Pancreas (tissue), 10 donors: Measurements from ENCODE around the gene MAP3K7. TPM values are rescaled to one million over a fixed set of nuclear protein-coding genes. Genes with fewer than 3 reads are reported as not detected.

Experiments
- ATAC-seq, 4 donors: fragments of 200-7000 bp; cut with Tn5 transposase; one replicate each; pipeline versions ENCODE4 v1.8.0 to v1.9.1; 2020; ENCODE audit warnings: mild to moderate bottlenecking in 4 of 4, moderate library complexity in 4 of 4
- DNase-seq, 6 donors: peaks; one replicate each; pipeline ENCODE4 v3.0.0-alpha.2; 2020
- FAIRE-seq: peaks from 2 replicates; lab custom pipeline; 2012; peaks lifted over from hg19 to GRCh38; lab: Jason Lieb, UNC
- H3K27ac ChIP-seq, 4 donors: fragments of 200-600 bp; sonication (generic); 1 replicate in 3 of 4; 2 replicates in 1 of 4; pipeline versions ENCODE4 v1.5.0 to v1.8.0; 2020
- H3K27me3 ChIP-seq, 4 donors: fragments of 200-600 bp; one replicate each; pipeline ENCODE4 v1.8.0; 2021
- H3K36me3 ChIP-seq, 3 donors: fragments of 200-600 bp; sonication (generic) in 1 of 3; one replicate each; pipeline versions ENCODE4 v1.5.0 to v1.8.0; 2020 to 2021
- H3K4me1 ChIP-seq, 3 donors: fragments of 200-600 bp; one replicate each; pipeline ENCODE4 v1.8.0; 2021
- H3K4me3 ChIP-seq, 4 donors: fragments of 200-600 bp; sonication (generic) in 2 of 4; one replicate each; pipeline versions ENCODE4 v1.5.0 to v1.8.0; 2020 to 2021
- H3K9me3 ChIP-seq, 4 donors: fragments of 200-600 bp; one replicate each; pipeline ENCODE4 v1.8.0; 2021
- CTCF ChIP-seq, 4 donors: fragments of 200-600 bp; sonication (generic) in 3 of 4; IDR thresholded peaks; one replicate each; pipeline versions ENCODE4 v1.5.0 to v1.8.0; 2021; ENCODE audit warnings: antibody characterized with exemption in 4 of 4
- WGBS, 2 donors: extraction: QIAGEN DNeasy Blood & Tissue Kit; methylation state at CpG; one replicate each; pipeline ENCODE4 v1.1.7; 2013; 5-methylcytosine and 5-hydroxymethylcytosine counted together
- intact Hi-C, 3 donors: fragments of 100-400 bp; cut with DNase I; formaldehyde crosslinking; loops; one replicate each; pipeline versions ENCODE4 v1.11.1 to v1.14.2; 2022
- polyA plus RNA-seq, 2 donors: library from polyadenylated mRNA; stranded (reverse); fragments of 200-250 nt; gene quantifications; one replicate each; pipeline ENCODE4 v1.2.3, GENCODE V29; 2013
- total RNA-seq, 6 donors: library from RNA; stranded (reverse); fragmentation: NEBNext Ultra II Directional in 4 of 6; extraction: Animal tissue kit (Norgen Biotek cat#: 25700) in 4 of 6; gene quantifications; one replicate each; pipeline versions ENCODE4 v1.2.1 to v1.2.4, GENCODE V29; 2021 to 2023
- donor health status: healthy with polysubstance abuse.
- donor health status: DM: no; HTN: no; CAD: no; lungs with moderate emphysema.
- donor health status: DM: no; HTN: no; CAD: no.
- donor health status: control.
- donor health status: control.
- donor health status: Bipolar disorder and iron deficiency.
- donor health status: DM: yes; HTN: yes; CAD: no.
- donor health status: DM: no; HTN: no; CAD: no.
- donor health status: DM: no; HTN: no; CAD: no.
- donor health status: DM: yes; HTN: yes; CAD: no.

Gene MAP3K7
- total and polyA plus RNA-seq, 8 donors = 4.9 to 13.2 (median 7.4) TPM

DNA sequence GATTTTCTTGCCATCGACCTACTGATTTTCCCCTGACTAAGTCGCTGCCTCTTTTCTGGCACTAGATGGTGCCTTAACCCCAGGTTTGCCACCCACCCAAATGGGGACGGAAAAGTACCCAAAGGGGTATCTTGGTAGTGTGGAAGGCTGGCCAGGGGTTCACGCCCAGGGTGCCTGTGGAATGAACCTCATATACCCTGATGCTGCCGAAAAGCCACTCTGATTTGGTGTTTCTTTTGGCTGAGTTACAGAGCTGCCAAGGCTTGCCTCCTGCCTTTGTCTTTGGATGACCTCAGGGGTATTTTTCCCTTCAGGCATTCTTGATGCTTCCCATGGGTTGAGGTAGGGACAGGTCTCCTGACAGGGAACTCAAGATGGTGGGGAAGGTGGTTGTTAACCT is 78.1 kb downstream of the MAP3K7 start:
- Histone ChIP-seq H3K27me3 (no peaks in the 10 kb centered on the region), H3K36me3 (no peaks in the 10 kb centered on the region), H3K9me3 (no peaks in the 10 kb centered on the region), H3K27ac (no peak overlapping the region), H3K4me1 (no peaks in the 10 kb centered on the region), H3K4me3 (no peak overlapping the region)
- WGBS, 2 donors = 76 to 91% methylated on average over 5 of the region's 5 CpGs
- TF ChIP-seq CTCF (IDR thresholded peaks at IDR 0.05) = no peak
- intact Hi-C loops = no loop called here
- DNase-seq (no peak), ATAC-seq (no peak), FAIRE-seq (no peak)

GRCh38 chr6:90502866-90503407 is 83.9 kb downstream of the MAP3K7 start:
- no peaks in the 10 kb centered on the region for H3K4me1 ChIP-seq
- H3K27me3 ChIP-seq = no peaks in the 10 kb centered on the region
- 88 to 95% methylated on average over 3 of the region's 3 CpGs for WGBS, 2 donors
- no peak for DNase-seq
- no peaks in the 10 kb centered on the region for H3K36me3 ChIP-seq
- H3K27ac ChIP-seq = no peak overlapping the region
- intact Hi-C loops = no loop called here
- TF ChIP-seq CTCF (IDR thresholded peaks at IDR 0.05) = no peak
- FAIRE-seq = no peak
- H3K4me3 ChIP-seq = no peak overlapping the region
- H3K9me3 ChIP-seq = no peaks in the 10 kb centered on the region
- ATAC-seq = peak in 3 of 4 donors; percentile 32 to 47 (median 34)

- no peaks in the 10 kb centered on the region for H3K4me1 ChIP-seq
- intact Hi-C loops = no loop called here
- no peak for TF ChIP-seq CTCF (IDR thresholded peaks at IDR 0.05)
- no peaks in the 10 kb centered on the region for H3K36me3 ChIP-seq
- DNase-seq = no peak
- no peak for FAIRE-seq
- H3K9me3 ChIP-seq = no peaks in the 10 kb centered on the region
- 74 to 82% methylated on average over 3 of the region's 3 CpGs for WGBS, 2 donors
- H3K4me3 ChIP-seq = no peak overlapping the region
- ATAC-seq = no peak
- H3K27ac ChIP-seq = no peak overlapping the region
- H3K27me3 ChIP-seq = no peaks in the 10 kb centered on the region
These were observed 84.5 kb downstream of the MAP3K7 start for GRCh38 chr6:90502381-90502780.

GRCh38 chr6:90500458-90500857 is 86.4 kb downstream of the MAP3K7 start:
- FAIRE-seq = no peak
- 75 to 79% methylated on average over 9 of the region's 9 CpGs for WGBS, 2 donors

More at GRCh38 chr6:90500458-90500857, 86.4 kb downstream of the MAP3K7 start:
- DNase-seq = no peak
- no peak for ATAC-seq
- intact Hi-C loops = no loop called here
- no peak overlapping the region for H3K27ac ChIP-seq
- no peak overlapping the region for H3K4me3 ChIP-seq
- no peaks in the 10 kb centered on the region for H3K9me3 ChIP-seq
- TF ChIP-seq CTCF (IDR thresholded peaks at IDR 0.05) = no peak
- H3K36me3 ChIP-seq = no peaks in the 10 kb centered on the region
- no peaks in the 10 kb centered on the region for H3K27me3 ChIP-seq
- no peaks in the 10 kb centered on the region for H3K4me1 ChIP-seq
